GM18907 (cell line): Measurements from ENCODE around the gene ELFN2.
"Not testable (repeated sequence)": the region's sequence is repeated elsewhere in the genome, so short reads cannot be mapped to it uniquely, and the experiment has no call there.

Experiments used
- ATAC-seq: cut with Tn5 transposase; IDR thresholded peaks from one replicate; pipeline ENCODE4 v1.9.1; 2021; ENCODE audit warnings: mild to moderate bottlenecking, moderate library complexity; ENCODE audit not compliant: unreplicated experiment

ELFN2 gene, protein sequence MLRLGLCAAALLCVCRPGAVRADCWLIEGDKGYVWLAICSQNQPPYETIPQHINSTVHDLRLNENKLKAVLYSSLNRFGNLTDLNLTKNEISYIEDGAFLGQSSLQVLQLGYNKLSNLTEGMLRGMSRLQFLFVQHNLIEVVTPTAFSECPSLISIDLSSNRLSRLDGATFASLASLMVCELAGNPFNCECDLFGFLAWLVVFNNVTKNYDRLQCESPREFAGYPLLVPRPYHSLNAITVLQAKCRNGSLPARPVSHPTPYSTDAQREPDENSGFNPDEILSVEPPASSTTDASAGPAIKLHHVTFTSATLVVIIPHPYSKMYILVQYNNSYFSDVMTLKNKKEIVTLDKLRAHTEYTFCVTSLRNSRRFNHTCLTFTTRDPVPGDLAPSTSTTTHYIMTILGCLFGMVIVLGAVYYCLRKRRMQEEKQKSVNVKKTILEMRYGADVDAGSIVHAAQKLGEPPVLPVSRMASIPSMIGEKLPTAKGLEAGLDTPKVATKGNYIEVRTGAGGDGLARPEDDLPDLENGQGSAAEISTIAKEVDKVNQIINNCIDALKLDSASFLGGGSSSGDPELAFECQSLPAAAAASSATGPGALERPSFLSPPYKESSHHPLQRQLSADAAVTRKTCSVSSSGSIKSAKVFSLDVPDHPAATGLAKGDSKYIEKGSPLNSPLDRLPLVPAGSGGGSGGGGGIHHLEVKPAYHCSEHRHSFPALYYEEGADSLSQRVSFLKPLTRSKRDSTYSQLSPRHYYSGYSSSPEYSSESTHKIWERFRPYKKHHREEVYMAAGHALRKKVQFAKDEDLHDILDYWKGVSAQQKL

DNA sequence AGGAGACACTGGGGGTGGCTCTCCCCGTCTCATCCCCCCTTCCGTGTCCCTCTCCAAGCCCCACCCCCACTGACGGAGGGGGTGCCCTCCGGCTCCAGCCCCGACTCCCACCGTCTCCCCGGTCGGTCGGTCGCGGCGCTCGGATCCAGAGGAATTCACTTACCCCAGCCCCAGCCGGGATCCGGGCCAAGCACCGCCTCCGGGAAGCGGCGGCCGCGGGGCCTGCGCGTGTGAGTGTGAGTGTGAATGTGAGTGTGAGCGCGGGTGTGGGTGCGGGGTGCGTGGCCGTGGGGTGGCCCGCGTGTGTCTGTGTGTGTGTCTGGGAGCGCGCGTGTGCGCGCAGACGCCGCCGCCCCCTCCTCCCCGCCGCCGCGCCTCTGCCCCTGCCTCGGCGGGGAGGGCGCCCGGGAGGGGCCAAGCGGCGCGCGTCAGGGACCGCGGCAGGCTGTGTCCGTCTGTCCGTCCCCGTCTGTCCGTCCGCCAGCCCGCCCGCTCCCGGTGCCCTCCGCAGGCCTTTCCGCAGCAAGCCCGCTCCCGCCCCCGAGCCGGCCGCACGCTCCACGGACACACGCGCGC is at the start of gene ELFN2:
ELFN2 (minus strand) TSS at position 345 of the 576 bp plus-strand sequence. CDS start 51,945 bp downstream, outside the sequence.
- ATAC-seq = no peak

DNA sequence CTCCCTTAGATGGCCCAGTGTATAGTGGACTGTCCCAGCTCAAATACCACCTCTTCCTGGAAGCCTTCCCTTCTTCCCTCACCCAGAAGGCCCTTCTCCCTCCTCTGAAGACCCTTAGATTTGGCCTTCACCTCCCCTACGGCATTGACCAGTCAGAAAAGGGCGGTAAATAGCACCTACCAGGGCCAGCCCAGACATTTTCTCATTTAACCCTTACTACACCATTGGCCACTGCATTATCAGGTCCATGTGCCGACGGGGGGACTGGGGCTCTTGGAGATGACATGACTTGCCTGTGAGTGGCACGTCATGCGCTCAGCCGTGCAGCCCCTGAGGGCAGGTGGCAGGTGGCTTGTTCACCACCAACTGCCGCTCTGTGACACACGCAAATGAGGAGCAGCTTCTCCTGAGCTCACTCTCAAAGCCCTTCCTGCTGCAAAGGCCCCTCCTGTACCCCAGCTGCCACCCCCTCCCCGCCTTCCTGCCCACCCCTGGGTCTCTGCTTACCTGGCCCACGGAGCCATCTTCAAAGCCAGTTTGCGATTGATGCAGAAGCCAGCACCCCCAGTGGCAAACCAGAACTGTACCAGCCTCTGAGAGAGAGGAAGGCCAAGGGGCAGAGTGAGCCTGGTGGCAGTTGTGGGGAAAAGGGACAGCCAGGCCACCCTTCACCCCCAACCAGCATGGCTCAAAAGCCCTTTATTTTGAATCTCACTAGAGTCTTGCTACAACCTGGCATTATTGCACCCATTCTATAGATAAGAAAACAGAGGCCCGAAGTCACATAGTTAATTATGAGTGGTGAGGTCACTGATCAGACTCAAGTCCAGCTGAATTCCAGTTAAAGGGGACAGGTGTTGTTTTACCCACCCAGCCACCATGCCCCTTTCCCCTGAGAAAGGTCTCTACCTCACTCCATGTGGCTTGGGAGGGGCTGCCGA is 49.4 kb upstream of the ELFN2 start:
- ATAC-seq = no peak

DNA sequence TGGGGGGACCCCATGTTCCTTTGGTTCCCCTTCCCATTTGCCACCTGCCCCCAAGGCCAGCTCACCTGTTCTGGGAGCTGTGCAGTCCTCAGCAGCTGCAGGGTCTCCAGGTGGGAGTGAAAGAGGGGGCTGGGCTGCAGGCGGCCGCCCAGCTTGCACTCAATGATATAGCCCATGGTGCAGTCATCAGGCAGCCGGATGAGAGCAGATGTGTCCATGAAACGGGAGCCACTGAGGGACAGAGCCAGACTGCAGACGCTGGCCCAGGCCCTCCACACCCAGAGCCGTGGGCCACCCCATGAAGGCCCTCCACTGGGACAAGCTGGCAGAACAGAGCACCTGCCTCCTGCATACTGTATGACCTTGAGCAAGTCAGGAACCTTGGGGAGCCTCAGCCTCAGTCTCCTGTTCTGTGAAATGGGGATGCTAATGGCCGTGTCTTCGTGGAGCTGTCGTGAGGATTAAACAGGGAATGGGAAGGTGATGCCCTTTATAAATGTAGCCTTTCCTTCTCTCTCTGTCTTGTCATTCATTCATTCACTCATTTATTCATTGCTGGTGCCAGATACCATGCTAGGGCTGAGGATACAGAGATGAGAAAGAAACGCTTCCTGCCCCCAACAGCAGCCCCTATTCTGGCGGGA is 47.3 kb upstream of the ELFN2 start:
- ATAC-seq = no peak

DNA sequence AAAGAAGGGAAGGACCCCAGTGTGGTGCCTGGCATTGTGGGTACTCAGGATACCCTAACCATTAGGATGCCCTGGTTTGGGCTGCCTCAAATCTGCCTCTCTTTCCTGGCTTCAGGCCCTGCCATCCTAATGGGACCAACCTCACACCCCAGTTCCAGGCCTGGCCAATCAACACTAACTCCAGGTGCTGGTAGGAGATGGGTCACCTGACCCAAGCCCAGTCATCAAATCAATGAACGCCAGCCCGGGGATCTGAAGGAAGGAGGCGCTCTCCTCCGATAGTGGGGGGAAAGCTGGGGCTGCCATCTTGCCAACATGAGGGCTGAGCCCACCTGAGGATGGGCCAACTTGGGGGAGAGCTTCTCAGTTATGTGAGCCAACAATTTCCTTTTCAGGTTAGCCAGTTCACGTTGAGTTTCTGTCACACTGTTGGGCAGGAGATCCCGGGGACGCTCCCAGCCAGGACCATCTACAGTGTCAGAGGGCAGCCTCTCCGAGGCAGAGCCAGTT is 46.2 kb upstream of the ELFN2 start:
- no peak for ATAC-seq

DNA sequence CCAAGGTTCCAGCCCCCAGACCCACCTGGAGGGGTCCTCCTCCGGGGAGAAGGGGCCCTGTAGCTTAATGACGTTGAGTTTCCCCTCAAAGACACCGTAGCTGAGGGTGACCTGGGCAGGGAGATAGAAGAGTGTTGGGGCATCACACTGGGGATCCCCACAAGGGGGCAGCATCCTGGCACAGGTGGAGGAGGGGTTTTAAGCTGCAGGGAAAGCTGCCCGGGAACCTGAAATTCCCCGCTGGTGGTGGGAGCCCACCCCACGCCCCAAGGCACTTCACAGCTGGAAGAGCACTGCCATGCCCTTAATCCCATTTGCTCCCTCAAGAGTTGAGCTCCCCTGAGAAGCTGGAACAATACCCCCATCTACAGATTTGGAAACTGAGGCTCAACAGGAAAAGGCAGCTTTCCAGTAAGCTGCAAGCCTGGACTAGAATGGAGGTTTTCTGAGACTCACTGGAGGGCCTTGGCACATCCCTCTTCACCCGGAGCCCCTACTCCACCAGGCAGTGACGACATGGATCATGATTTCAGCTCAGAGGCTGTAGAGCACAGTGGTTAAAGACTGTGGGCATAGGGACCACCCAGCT is 45.2 kb upstream of the ELFN2 start:
- ATAC-seq = no peak

DNA sequence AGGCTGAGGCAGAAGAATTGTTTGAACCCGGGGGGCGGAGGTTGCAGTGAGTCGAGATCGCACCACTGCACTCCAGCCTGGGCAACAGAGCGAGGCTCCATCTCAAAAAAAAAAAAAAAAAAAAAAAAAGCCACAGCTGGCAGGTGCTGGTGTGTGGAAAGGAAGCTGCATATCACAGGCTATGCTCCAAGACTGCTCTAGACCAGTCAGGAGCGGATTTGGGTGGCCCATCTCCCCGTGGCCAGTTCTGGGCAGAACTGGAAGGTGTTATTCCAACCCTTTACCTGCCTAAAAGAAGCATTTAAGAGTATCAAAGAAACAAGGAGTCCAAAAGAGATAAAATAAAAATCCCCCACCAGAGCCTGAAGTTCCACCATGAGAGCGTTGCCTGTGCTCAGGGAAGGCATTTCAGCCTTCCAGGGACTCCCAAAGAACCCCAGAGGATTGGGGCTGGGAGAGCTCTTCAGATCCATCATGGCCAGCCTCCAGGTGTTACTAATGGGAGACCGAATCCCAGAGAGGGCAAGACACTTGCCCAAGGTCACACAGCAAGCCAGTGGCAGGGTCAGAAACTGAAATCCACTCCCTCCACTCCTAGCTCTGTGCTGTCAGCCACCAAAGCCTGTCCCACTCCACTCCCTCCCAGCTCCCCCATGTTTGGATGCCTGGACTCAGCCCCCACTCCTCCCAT is 44.6 kb upstream of the ELFN2 start:
- no peak for ATAC-seq

DNA sequence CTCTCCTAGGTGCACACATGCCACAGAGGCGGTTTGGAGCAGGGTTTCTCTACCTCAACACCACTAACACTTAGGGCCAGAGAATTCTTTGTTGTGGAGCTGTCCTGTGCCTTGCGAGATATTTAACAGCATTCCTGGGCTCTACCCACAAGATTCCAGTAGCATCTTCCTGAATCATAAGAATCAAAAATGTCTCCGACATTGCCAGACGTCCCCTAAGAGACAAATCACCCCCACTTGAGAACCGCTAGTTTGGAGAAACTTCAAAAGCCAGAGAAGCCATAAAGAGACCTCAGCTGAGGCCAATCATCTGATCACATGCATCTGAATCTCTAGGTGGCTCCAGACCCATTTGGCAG is 42.8 kb upstream of the ELFN2 start:
- ATAC-seq = no peak

DNA sequence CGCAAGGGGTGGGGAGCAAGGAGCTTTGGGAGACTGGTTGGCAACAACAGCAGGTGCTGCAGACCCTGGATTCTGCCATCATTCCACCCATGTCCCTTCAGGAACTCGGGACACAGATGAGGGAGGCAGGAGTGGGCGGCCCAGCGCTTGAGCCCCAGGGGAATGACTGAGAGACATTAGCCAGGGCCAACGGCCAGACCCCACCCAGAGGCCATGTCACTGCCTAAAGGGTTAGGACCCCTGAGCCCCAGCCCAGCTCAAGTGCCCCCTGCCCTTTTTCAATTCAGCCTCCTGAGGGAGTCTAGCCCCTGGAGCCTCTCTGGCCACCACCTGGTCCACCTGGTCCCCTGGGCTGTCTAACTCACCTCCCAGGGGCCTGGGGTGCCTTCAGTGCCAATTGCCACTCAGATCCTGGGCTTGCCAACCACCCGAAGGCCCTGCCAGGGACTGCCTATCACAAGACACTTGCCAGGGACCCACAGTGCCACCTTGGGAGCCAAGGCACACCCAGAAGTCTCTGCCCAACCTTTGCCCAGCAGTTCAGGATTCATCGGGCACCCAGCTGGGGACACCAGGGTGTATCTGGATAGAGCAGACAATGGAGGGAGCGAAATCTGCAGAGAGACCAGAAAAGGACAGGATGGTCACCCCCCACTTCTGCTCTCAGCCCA is 42.3 kb upstream of the ELFN2 start:
- ATAC-seq = no peak

DNA sequence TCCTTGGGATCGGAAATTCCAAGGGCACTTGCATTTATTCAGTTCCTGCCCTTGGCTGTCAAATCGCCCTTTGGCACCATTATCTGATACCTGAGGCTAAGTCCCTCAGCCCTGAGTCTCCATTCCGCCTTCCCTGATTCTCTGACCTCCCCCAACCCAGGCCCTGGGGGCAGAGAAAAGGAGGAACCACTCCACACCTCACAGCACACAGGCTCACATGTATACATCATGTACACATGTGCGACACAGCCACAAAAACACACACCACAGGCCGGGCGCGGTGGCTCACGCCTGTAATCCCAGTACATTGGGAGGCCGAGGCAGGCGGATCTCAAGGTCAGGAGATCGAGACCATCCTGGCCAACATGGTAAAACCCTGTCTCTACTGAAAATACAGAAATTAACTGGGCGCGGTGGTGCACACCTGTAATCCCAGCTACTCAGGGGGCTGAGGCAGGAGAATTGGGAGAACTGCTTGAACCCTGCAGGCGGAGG is 41.0 kb upstream of the ELFN2 start:
- not testable (repeated sequence) for ATAC-seq

DNA sequence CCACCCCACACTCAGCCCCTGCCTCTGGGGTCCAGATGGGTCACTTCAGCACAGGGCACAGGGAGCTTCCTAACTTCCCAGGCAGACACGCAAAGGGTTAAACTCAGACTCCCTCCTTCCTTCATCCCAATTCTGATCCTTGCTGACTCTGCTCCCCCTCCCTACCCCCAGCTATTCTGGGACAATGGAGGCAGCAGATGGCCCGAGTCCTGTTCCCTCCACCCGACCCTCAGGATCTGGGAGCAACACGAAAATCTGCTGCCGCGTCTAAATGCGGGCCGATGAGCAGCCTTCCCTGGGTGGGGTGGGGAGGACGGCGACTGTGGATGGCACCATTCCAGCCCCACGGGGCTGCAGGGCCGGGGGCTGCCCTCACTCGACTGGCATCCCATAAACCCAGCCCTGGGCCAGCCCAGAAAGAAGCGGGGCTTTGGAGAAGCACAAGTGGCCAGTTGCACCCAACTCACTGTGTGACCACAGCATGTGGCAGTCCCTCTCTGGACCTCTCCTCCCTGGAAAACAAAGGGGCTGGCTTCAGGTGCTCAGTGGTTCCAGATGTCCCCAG is 40.2 kb upstream of the ELFN2 start:
- no peak for ATAC-seq

DNA sequence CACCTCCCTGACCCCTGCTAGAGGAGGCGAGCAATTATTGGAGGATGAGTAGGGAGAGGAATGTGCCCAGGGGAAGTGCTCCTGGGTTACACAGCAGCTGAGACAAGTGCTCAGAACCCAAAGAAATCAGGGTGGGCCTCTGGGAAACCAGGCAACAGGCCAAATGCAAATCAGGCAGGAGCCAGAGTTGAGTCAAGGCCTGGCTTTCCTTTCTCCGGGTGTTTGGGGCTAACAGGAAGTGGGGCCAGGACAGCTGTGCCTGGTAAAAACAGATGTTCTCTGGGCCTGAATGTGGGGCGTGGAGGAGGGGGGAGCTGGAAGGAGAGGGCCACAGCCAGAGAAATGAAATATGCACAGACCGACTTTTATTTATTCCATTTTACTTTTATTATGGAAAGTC is 36.9 kb upstream of the ELFN2 start:
- no peak for ATAC-seq

DNA sequence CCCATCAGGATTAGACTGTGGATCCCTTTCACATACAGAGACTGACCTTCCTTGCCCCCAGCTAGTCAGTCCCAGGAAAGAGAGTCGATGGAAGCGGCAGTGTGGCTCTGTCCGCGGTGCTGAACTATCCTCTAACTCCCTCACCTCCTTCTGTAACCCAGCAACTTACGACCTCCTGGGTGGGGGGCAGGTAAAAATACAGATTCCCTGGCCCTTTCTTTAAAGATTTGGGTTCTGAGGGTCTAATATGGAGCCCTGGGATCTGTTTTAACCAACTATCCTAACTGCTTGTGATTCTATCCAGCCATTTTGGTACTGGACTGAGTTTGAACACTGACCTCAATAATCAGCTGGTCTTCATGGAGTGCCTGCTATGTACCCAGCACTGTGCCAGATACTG is 35.7 kb upstream of the ELFN2 start:
- ATAC-seq = no peak

DNA sequence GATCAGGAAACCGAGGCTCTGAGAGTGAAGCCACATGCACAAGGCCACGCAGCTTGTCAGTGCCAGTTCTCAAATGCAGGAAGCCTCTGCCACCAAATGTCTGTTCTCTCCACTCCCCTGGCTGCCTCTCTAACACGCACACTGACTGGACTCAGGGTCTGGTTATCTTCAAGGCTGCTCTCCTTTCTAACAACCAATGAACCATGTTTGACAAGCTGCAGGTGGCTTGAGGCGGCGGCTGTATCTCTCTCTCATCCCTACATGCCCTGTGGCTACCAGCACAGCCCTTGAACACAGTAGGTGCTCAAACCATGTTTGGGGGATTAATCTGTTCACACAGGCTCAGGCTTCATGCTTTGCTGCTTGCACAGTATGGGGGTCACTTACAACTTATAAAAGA is 35.2 kb upstream of the ELFN2 start:
- ATAC-seq = no peak

DNA sequence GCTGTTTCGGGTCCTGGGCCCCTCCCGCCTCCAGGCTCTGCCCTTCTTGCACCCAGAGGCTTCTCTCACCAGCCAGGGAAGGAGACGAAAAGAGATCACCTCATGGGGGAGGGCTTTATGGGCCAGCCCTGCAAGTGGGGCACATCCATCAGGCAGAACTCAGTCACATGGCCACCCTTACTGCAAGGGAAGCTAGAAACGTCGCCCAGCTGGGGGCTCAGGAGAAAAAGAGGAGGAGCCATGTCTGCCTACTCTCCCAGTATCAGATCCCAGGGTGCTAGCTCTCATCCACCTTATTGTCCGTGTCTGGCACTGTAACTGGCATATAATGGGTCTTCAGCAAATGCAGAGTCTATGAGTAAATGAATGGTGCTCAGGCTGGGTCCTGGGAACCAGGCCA is 34.7 kb upstream of the ELFN2 start:
- ATAC-seq = no peak

DNA sequence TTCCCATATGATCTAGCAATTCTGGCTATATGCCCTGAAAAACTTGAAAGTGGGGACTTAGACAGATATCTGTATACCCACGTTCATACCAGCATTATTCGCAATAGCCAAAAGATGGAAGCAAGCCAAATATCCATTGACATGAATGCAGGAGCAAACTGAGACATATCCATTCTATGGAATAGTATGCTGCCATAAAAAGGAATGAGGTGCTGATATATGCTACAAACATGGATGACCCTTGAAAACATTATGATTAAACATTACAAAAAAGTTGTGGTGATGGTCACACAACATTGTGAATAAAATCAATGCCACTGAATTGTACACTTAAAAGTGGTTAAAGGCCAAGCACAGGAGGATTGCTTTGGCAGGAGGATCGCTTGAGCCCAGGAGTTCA is 33.4 kb upstream of the ELFN2 start:
- ATAC-seq = no peak

DNA sequence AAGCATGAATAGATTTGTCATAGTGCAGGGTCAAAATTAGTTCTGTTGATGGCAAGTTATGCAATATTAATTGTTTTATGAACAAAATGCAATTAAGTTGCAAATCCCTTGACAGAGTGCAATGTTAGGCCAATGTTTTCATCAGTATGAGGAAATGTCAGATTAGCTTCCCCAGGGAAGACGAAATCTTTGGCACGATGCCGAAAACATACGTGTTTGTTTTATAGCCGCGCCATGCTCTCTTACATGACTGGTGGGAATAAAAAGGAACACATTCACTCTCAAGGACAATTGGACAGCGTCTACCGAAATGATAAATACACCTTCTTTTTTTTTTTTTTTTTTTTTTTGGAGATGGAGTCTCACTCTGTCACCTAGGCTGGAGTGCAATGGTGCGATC is 31.9 kb upstream of the ELFN2 start:
- no peak for ATAC-seq

DNA sequence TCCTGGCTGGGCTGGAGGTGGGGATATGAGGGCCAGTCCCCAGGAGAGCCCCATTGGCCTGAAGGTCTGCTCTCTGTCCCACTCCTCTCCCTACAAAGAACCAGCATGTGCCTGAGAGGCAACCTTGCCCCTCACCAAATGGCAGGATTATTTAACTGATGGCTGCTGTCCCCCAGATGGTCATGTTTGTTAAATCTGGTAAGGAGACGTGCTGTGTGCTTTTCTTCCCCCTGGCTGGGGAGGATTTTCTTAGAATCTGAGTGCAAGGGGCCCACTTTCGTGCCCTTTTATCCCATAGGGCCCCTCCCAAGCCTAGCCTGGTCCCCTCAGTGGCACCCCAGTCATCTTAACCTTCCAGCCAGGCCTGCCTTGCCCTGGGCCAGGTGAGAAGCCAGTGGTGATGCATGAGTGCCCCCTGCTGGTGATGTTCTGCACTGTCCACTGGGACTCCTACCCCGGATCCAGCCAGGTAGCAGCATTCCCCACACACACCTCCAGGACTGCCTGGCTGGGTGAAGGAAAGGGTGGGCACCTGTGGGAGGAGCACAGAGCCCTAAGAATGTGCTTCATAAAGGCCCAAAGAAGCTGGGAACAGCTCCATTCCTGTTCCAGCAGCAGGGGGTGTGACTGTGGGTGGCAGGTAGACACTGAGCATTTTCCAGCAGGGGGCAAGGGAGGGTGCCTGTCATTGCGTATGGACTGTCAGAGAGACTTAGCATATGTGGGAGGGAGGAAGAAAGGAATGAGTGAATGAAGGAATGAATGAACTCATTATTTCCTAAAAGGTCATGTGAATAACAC is 30.0 kb upstream of the ELFN2 start:
- peak; percentile 61 for ATAC-seq
